CD14-positive monocyte (primary cell): Measurements from ENCODE around the gene TSPAN11. TPM values are rescaled to one million over a fixed set of nuclear protein-coding genes. Genes with fewer than 3 reads are reported as not detected.

Experiments used
- DNase-seq, 3 donors: peaks; one replicate each; pipeline ENCODE4 v3.0.0-alpha.2; 2011 to 2022
- H2AFZ ChIP-seq: 2 replicates; pipeline ENCODE4 v1.6.0; 2012; ENCODE audit warnings: mild to moderate bottlenecking, low read depth, low read length, inconsistent platforms; ENCODE audit not compliant: insufficient read depth, poor library complexity, severe bottlenecking
- H3K27ac ChIP-seq, 2 donors: 1 replicate in 1 of 2; 2 replicates in 1 of 2; pipeline ENCODE4 v1.5.1; 2012 to 2013; ENCODE audit warnings: low read length in 2 of 2, control low read depth in 1 of 2, inconsistent platforms in 1 of 2, low read depth in 1 of 2, mild to moderate bottlenecking in 1 of 2
- H3K27me3 ChIP-seq, 2 donors: one replicate each; pipeline versions ENCODE4 v1.6.0 to v1.6.1; 2011 to 2013; ENCODE audit warnings: low read length in 2 of 2; ENCODE audit not compliant: control insufficient read depth in 2 of 2, insufficient read depth in 2 of 2
- H3K36me3 ChIP-seq, 2 donors: replicated peaks in 1 of 2; 1 replicate in 1 of 2; 2 replicates in 1 of 2; pipeline versions ENCODE4 v1.5.1 to v1.6.1; 2012 to 2013; ENCODE audit warnings: low read length in 2 of 2, control low read depth in 1 of 2, inconsistent platforms in 1 of 2, mild to moderate bottlenecking in 1 of 2; ENCODE audit not compliant: insufficient read depth in 2 of 2, control insufficient read depth in 1 of 2
- H3K4me1 ChIP-seq, 2 donors: 1 replicate in 1 of 2; 2 replicates in 1 of 2; pipeline versions ENCODE4 v1.5.1 to v1.6.1; 2012 to 2013; ENCODE audit warnings: low read length in 2 of 2, control low read depth in 1 of 2, inconsistent platforms in 1 of 2, mild to moderate bottlenecking in 1 of 2, moderate library complexity in 1 of 2; ENCODE audit not compliant: insufficient read depth in 2 of 2, control insufficient read depth in 1 of 2
- H3K4me2 ChIP-seq: replicated peaks from 2 replicates; pipeline ENCODE3; 2012; ENCODE audit warnings: low read length, moderate library complexity, mild to moderate bottlenecking; ENCODE audit not compliant: poor library complexity, severe bottlenecking; ENCODE audit errors: extremely low read depth
- H3K4me3 ChIP-seq, 3 experiments: fragments of 200-600 bp in 1 of 3; sonication (generic) in 1 of 3; replicated peaks in 1 of 3; 1 replicate in 2 of 3; 2 replicates in 1 of 3; pipeline ENCODE4 v1.5.1; 2011 to 2013; ENCODE audit warnings: low read length in 3 of 3, mild to moderate bottlenecking in 3 of 3, control low read depth in 2 of 3, low read depth in 2 of 3, inconsistent platforms in 1 of 3, moderate library complexity in 1 of 3
- H3K79me2 ChIP-seq: 2 replicates; pipeline ENCODE4 v1.6.0; 2012; ENCODE audit warnings: mild to moderate bottlenecking, control low read depth, inconsistent platforms, low read length, moderate library complexity; ENCODE audit not compliant: insufficient read depth
- H3K9ac ChIP-seq: 2 replicates; pipeline ENCODE4 v1.6.0; 2017; ENCODE audit warnings: low read length, mild to moderate bottlenecking; ENCODE audit not compliant: insufficient read depth, poor library complexity, severe bottlenecking
- H3K9me3 ChIP-seq, 2 donors: replicated peaks in 1 of 2; 1 replicate in 1 of 2; 2 replicates in 1 of 2; pipeline versions ENCODE4 v1.5.1 to v1.6.1; 2012 to 2013; ENCODE audit warnings: low read length in 2 of 2, control low read depth in 1 of 2; ENCODE audit not compliant: control insufficient read depth in 1 of 2, insufficient read depth in 1 of 2
- H4K20me1 ChIP-seq: 2 replicates; pipeline ENCODE4 v1.6.0; 2012; ENCODE audit warnings: mild to moderate bottlenecking, low read length, control low read depth, moderate library complexity; ENCODE audit not compliant: insufficient read depth
- H3K27ac Mint-ChIP-seq, 7 donors: one replicate each; pipeline ENCODE4 v1.8.0; 2020; ENCODE audit warnings: mild to moderate bottlenecking in 7 of 7, mixed read lengths in 7 of 7, moderate library complexity in 6 of 7, inconsistent platforms in 2 of 7
- H3K27me3 Mint-ChIP-seq, 3 donors: one replicate each; pipeline ENCODE4 v1.8.0; 2021 to 2022; ENCODE audit warnings: low read depth in 3 of 3, mild to moderate bottlenecking in 3 of 3, mixed read lengths in 3 of 3, moderate library complexity in 3 of 3, inconsistent platforms in 1 of 3
- H3K36me3 Mint-ChIP-seq, 2 donors: one replicate each; pipeline ENCODE4 v1.8.0; 2020; ENCODE audit warnings: mixed read lengths in 2 of 2, inconsistent platforms in 1 of 2, mild to moderate bottlenecking in 1 of 2
- H3K4me1 Mint-ChIP-seq: one replicate; pipeline ENCODE4 v1.8.0; 2020; ENCODE audit warnings: mild to moderate bottlenecking, mixed read lengths
- H3K4me3 Mint-ChIP-seq, 2 donors: one replicate each; pipeline ENCODE4 v1.8.0; 2020; ENCODE audit warnings: mild to moderate bottlenecking in 2 of 2, mixed read lengths in 2 of 2, moderate library complexity in 1 of 2
- H3K9me3 Mint-ChIP-seq, 7 donors: one replicate each; pipeline ENCODE4 v1.8.0; 2020 to 2022; ENCODE audit warnings: mixed read lengths in 7 of 7, mild to moderate bottlenecking in 6 of 7, moderate library complexity in 6 of 7, inconsistent platforms in 2 of 7
- WGBS: methylation state at CpG from one replicate; pipeline ENCODE4 v1.1.5; 2013; ENCODE audit warnings: missing lambda C conversion rate; ENCODE audit not compliant: insufficient coverage; 5-methylcytosine and 5-hydroxymethylcytosine counted together
- intact Hi-C, 2 donors: fragments of 100-400 bp; cut with micrococcal nuclease; formaldehyde crosslinking; loops; one replicate each; pipeline versions ENCODE4 v1.15.0 to v1.15.1; 2023
- polyA plus RNA-seq, 3 donors: library from polyadenylated mRNA; depleted of rRNA in 1 of 3; unstranded in 2 of 3; stranded (reverse) in 1 of 3; fragments of 300-500 nt in 2 of 3; fragments of >200 nt in 1 of 3; fragmentation: Illumina TruSeq in 2 of 3; gene quantifications; 1 replicate in 2 of 3; 2 replicates in 1 of 3; pipeline ENCODE4 v1.2.3, GENCODE V29; 2012 to 2021
- TF ChIP-seq, protein P1 (sequence below): fragments of 200-600 bp; IDR thresholded peaks from one replicate; pipeline ENCODE4 v1.8.0; 2022; ENCODE audit warnings: antibody characterized with exemption, mild to moderate bottlenecking

Gene TSPAN11
- polyA plus RNA-seq, 3 donors, result not detected

DNA sequence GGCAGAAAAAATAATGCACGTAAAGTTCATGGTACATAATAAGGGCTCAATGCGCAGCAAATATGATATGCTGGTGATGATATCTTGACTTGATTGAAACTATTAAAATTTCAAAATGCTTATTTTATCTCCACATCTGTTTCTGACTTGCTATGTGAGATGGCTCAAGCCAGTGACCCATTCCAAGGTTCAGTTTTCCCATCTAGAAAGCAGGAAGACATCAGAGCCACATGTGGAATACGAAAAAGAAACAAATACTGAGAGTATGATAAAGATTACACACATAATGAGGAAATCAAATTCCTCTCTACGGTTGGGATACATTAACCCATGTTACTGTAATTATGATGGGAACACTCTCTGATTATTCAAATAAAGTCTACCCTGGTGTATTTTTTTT lies 24.0 kb upstream of the TSPAN11 start:
- no peaks in the 10 kb centered on the region for H3K36me3 Mint-ChIP-seq
- H3K4me3 ChIP-seq, result no peak overlapping the region
- no peaks in the 10 kb centered on the region for H3K4me1 Mint-ChIP-seq
- no CpG with 5 or more reads among the region's 4 CpGs for WGBS
- no peaks in the 10 kb centered on the region for H3K4me1 ChIP-seq
- no peaks in the 10 kb centered on the region for H3K27me3 ChIP-seq
- H2AFZ ChIP-seq, result no peak overlapping the region
- no peaks in the 10 kb centered on the region for H3K79me2 ChIP-seq
- no peak for DNase-seq
- H3K9me3 Mint-ChIP-seq, result peaks cover 0 to 2% (median 0%) of the 10 kb centered on the region in 7 donors
- H3K27me3 Mint-ChIP-seq, result peaks cover 0 to 4% (median 0%) of the 10 kb centered on the region in 3 donors
- H3K9ac ChIP-seq, result no peak overlapping the region
- intact Hi-C loops, result no loop called here
- no peaks in the 10 kb centered on the region for H3K36me3 ChIP-seq
- no peak overlapping the region for H3K27ac ChIP-seq
- H3K4me3 Mint-ChIP-seq, result no peak overlapping the region
- TF ChIP-seq, protein P1, sequence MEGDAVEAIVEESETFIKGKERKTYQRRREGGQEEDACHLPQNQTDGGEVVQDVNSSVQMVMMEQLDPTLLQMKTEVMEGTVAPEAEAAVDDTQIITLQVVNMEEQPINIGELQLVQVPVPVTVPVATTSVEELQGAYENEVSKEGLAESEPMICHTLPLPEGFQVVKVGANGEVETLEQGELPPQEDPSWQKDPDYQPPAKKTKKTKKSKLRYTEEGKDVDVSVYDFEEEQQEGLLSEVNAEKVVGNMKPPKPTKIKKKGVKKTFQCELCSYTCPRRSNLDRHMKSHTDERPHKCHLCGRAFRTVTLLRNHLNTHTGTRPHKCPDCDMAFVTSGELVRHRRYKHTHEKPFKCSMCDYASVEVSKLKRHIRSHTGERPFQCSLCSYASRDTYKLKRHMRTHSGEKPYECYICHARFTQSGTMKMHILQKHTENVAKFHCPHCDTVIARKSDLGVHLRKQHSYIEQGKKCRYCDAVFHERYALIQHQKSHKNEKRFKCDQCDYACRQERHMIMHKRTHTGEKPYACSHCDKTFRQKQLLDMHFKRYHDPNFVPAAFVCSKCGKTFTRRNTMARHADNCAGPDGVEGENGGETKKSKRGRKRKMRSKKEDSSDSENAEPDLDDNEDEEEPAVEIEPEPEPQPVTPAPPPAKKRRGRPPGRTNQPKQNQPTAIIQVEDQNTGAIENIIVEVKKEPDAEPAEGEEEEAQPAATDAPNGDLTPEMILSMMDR, result no peak
- no peaks in the 10 kb centered on the region for H3K9me3 ChIP-seq
- no peak overlapping the region for H3K27ac Mint-ChIP-seq
- no peak overlapping the region for H3K4me2 ChIP-seq
- H4K20me1 ChIP-seq, result no peaks in the 10 kb centered on the region

DNA sequence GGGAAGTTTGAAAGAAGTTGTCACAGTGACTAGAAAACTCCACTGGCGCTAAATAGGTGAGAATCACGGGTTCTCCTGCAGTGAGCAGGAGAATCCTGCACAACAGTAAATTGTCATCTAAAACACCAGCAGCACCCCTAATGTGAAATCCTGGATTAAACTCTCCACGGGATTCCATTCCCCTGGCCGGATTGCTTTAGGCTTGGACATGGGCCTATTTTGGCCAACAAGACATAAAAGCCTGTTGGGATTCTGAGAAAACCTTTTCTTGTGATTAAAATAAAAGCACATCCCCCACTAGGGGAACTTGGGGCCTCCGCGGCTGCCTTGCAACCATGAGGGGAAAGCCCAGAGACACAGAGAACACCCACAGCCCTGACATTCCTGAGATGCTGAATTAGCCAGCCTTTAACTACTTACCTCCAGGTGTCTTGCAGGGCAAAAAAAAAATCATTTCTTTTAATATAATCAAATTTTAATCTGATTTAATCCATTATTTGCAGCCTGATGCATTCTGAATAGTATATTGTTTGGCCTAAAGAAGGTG lies 21.0 kb upstream of the TSPAN11 start:
- 100% methylated on average over 4 of the region's 6 CpGs for WGBS
- no peak for DNase-seq
- Histone ChIP-seq H3K9ac (no peak overlapping the region), H3K4me1 (no peaks in the 10 kb centered on the region), H3K4me2 (no peak overlapping the region), H3K27me3 (no peaks in the 10 kb centered on the region), H3K9me3 (no peaks in the 10 kb centered on the region), H3K36me3 (no peaks in the 10 kb centered on the region), H3K27ac (no peak overlapping the region), H3K79me2 (no peaks in the 10 kb centered on the region), H2AFZ (no peak overlapping the region), H3K4me3 (no peak overlapping the region), H4K20me1 (no peaks in the 10 kb centered on the region)
- Mint-ChIP-seq H3K4me3 (no peak overlapping the region), H3K9me3 (peaks cover 0 to 3% (median 0%) of the 10 kb centered on the region in 7 donors), H3K27ac (no peak overlapping the region), H3K4me1 (no peaks in the 10 kb centered on the region), H3K27me3 (peaks cover 0 to 3% (median 1%) of the 10 kb centered on the region in 3 donors), H3K36me3 (no peaks in the 10 kb centered on the region)
- intact Hi-C loops, result no loop called here
- TF ChIP-seq, protein P1, result no peak
